Stomach (tissue), 4 donors: ENCODE results near the gene TMEM219.

ENCODE experiments used
- POLR2AphosphoS5 ChIP-seq, 3 donors: sonication (generic); formaldehyde crosslinking; IDR thresholded peaks; one replicate each; pipeline ENCODE4 v1.6.1; 2016; ENCODE audit warnings: antibody characterized with exemption in 3 of 3
- TF ChIP-seq, protein P1 (sequence below), 7 experiments: fragments of 450-650 bp in 4 of 7; fragments of 200-600 bp in 3 of 7; sonication (generic) in 3 of 7; IDR thresholded peaks; one replicate each; pipeline ENCODE4 v1.5.1; 2016 to 2019; ENCODE audit warnings: antibody characterized with exemption in 7 of 7, control low read depth in 2 of 7, mild to moderate bottlenecking in 1 of 7

DNA sequence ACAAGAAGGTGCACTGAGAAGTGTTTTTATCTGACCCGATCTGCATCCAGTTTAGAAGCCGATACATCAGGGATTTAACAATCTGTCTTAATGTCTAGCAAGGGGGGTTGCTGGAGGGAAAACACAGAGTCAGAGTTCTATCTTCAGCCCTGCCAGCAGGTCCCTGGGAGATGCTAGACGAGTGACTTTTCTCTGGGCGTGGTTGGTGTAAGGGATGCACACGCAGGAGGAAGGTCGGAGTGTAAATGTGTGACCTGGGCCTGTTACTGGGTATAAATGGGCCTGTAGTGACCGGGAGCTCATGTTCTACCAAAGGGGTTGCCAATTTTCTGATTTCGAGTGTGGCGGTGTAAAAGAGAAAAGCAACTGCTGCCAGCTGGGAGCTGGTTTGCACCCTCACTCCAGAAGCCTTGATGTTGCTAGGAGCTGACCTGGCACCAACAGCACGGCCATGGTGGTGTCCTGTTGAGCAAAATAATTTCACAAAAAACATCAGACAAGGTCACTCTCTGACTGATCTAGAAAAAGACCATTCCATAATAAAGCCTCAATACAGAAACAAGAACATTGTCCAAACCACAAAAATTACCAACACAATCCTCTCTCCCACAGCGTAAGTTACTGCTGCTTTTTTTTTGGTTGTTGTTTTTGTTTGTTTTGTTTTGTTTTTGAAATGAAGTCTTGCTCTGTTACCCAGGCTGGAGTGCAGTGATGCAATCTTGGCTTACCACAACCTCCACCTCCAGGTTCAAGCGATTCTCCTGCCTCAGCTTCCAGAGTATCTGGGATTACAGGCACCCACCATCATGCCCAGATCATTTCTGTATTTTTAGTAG lies 34.6 kb upstream of the TMEM219 start:
- TF ChIP-seq POLR2AphosphoS5 (IDR thresholded peaks at IDR 0.05): no peak
- TF ChIP-seq, protein P1, sequence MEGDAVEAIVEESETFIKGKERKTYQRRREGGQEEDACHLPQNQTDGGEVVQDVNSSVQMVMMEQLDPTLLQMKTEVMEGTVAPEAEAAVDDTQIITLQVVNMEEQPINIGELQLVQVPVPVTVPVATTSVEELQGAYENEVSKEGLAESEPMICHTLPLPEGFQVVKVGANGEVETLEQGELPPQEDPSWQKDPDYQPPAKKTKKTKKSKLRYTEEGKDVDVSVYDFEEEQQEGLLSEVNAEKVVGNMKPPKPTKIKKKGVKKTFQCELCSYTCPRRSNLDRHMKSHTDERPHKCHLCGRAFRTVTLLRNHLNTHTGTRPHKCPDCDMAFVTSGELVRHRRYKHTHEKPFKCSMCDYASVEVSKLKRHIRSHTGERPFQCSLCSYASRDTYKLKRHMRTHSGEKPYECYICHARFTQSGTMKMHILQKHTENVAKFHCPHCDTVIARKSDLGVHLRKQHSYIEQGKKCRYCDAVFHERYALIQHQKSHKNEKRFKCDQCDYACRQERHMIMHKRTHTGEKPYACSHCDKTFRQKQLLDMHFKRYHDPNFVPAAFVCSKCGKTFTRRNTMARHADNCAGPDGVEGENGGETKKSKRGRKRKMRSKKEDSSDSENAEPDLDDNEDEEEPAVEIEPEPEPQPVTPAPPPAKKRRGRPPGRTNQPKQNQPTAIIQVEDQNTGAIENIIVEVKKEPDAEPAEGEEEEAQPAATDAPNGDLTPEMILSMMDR (IDR thresholded peaks at IDR 0.05): no peak
